Endothelial cell of umbilical vein (primary cell): ENCODE measurements around the gene EYS. TPM values are rescaled to one million over a fixed set of nuclear protein-coding genes. Genes with fewer than 3 reads are reported as not detected.

Experiments
- BruUV-seq: library from RNA; stranded (reverse); fragments of 400-500 nt; replicated peaks from 2 replicates; lab custom pipeline; 2021; lab: Mats Ljungman, UMichigan
- CTCF ChIA-PET: fragments of 300-600, 350-600 bp; sonication (Branson Sonifier 250); formaldehyde crosslinking; loops from one replicate; lab custom pipeline; 2021; ENCODE audit warnings: antibody characterized with exemption, inconsistent platforms; lab: Charles Lee
- POLR2A ChIA-PET: fragments of 300-600, 350-600 bp; sonication (Branson Sonifier 250); formaldehyde crosslinking; loops from one replicate; lab custom pipeline; 2021; ENCODE audit warnings: antibody characterized with exemption, inconsistent platforms; lab: Charles Lee
- DNase-seq: peaks from one replicate; pipeline ENCODE4 v3.0.0-alpha.2; 2011; ENCODE audit warnings: low read depth, low spot score
- FAIRE-seq: peaks from 2 replicates; lab custom pipeline; 2011; peaks lifted over from hg19 to GRCh38; lab: Jason Lieb, UNC
- H2AFZ ChIP-seq: 2 replicates; pipeline ENCODE4 v1.6.0; 2012; ENCODE audit warnings: low read depth, low read length, control low read depth, inconsistent platforms
- H3K27ac ChIP-seq: 2 replicates; pipeline ENCODE4 v1.5.1; 2011; ENCODE audit warnings: low read depth, mild to moderate bottlenecking, control low read depth, low read length, moderate library complexity; ENCODE audit not compliant: insufficient read depth
- H3K27me3 ChIP-seq, 2 experiments: 2 replicates each; pipeline versions ENCODE4 v1.6.0 to v1.6.1; 2011; ENCODE audit warnings: low read length in 2 of 2, mixed read lengths in 1 of 2; ENCODE audit not compliant: control insufficient read depth in 2 of 2, insufficient read depth in 2 of 2
- H3K36me3 ChIP-seq, 2 experiments: 2 replicates in 1 of 2; 3 replicates in 1 of 2; pipeline ENCODE4 v1.5.1; 2011; ENCODE audit warnings: low read length in 2 of 2, mild to moderate bottlenecking in 1 of 2, moderate library complexity in 1 of 2; ENCODE audit not compliant: control insufficient read depth in 2 of 2, insufficient read depth in 2 of 2; ENCODE audit errors: extremely low read depth in 1 of 2
- H3K4me1 ChIP-seq: 3 replicates; pipeline ENCODE4 v1.5.1; 2011; ENCODE audit warnings: mild to moderate bottlenecking, low read length; ENCODE audit not compliant: control insufficient read depth, insufficient read depth; ENCODE audit errors: extremely low read depth
- H3K4me2 ChIP-seq: 2 replicates; pipeline ENCODE4 v1.6.1; 2011; ENCODE audit warnings: low read length, control low read depth, mixed read lengths; ENCODE audit not compliant: insufficient read depth
- H3K4me3 ChIP-seq, 3 experiments: fragments of 200-600 bp in 1 of 3; sonication (generic), shearing (Covaris generic) in 1 of 3; replicated peaks in 1 of 3; 2 replicates each; pipeline ENCODE4 v1.5.1; 2011 to 2016; ENCODE audit warnings: control low read depth in 3 of 3, low read length in 3 of 3, mild to moderate bottlenecking in 2 of 3, inconsistent platforms in 1 of 3, low read depth in 1 of 3, moderate library complexity in 1 of 3; ENCODE audit not compliant: insufficient read depth in 1 of 3
- H3K79me2 ChIP-seq: 2 replicates; pipeline ENCODE4 v1.6.0; 2012; ENCODE audit warnings: low read length, inconsistent platforms; ENCODE audit not compliant: control insufficient read depth, insufficient read depth
- H3K9ac ChIP-seq: replicated peaks from 2 replicates; pipeline ENCODE3; 2011; ENCODE audit warnings: low read length, control low read depth; ENCODE audit not compliant: insufficient read depth; ENCODE audit errors: extremely low read depth
- H3K9me1 ChIP-seq: replicated peaks from 3 replicates; pipeline ENCODE4 v1.6.0; 2011; ENCODE audit warnings: mild to moderate bottlenecking, low read length; ENCODE audit not compliant: control insufficient read depth, insufficient read depth; ENCODE audit errors: extremely low read depth
- H3K9me3 ChIP-seq: replicated peaks from 2 replicates; pipeline ENCODE4 v1.5.1; 2012; ENCODE audit warnings: low read length, inconsistent platforms; ENCODE audit not compliant: control insufficient read depth, insufficient read depth
- H4K20me1 ChIP-seq: replicated peaks from 2 replicates; pipeline ENCODE3; 2011; ENCODE audit warnings: mild to moderate bottlenecking, low read length; ENCODE audit not compliant: control insufficient read depth, insufficient read depth; ENCODE audit errors: extremely low read depth
- EZH2 ChIP-seq: IDR thresholded peaks from 2 replicates; pipeline ENCODE4 v1.6.1; 2012; ENCODE audit warnings: borderline replicate concordance, low read depth, mild to moderate bottlenecking, moderate library complexity, low read length, inconsistent platforms; ENCODE audit not compliant: severe bottlenecking
- FOS ChIP-seq: IDR thresholded peaks from 2 replicates; pipeline ENCODE4 v1.6.1; 2011; ENCODE audit warnings: mild to moderate bottlenecking, low read length, moderate library complexity, borderline replicate concordance; ENCODE audit not compliant: insufficient read depth
- GATA2 ChIP-seq: IDR thresholded peaks from 2 replicates; pipeline ENCODE4 v1.7.0; 2011; ENCODE audit warnings: low read depth, mild to moderate bottlenecking, moderate library complexity, mixed read lengths, low read length; ENCODE audit not compliant: insufficient read length, insufficient read depth
- JUN ChIP-seq: IDR thresholded peaks from 2 replicates; pipeline ENCODE4 v1.6.1; 2011; ENCODE audit warnings: borderline replicate concordance, low read depth; ENCODE audit not compliant: insufficient read length, insufficient read depth
- MYC ChIP-seq: IDR thresholded peaks from one replicate; pipeline ENCODE4 v1.6.1; 2011; ENCODE audit warnings: mild to moderate bottlenecking, low read depth, low read length
- POLR2A ChIP-seq: IDR thresholded peaks from 2 replicates; pipeline ENCODE4 v1.6.1; 2012; ENCODE audit warnings: low read depth, mild to moderate bottlenecking, control low read depth, low read length
- POLR2AphosphoS5 ChIP-seq: IDR thresholded peaks from 2 replicates; pipeline ENCODE4 v1.6.1; 2012; ENCODE audit warnings: low read depth, mild to moderate bottlenecking, control low read depth, low read length, moderate library complexity; ENCODE audit not compliant: insufficient read depth
- dilution Hi-C: fragments of 300-500 bp; cut with MboI; formaldehyde crosslinking; loops from one replicate; pipeline ENCODE4 v1.15.0; 2019; ENCODE audit warnings: low sequenced_read_pairs; ENCODE audit not compliant: extremely low pct_ligation_motif_present
- intact Hi-C: fragments of 100-400 bp; cut with micrococcal nuclease; formaldehyde crosslinking; loops from one replicate; pipeline ENCODE4 v1.10.0; 2022
- polyA plus RNA-seq, 4 experiments: library from polyadenylated mRNA; depleted of rRNA in 3 of 4; stranded (reverse) in 3 of 4; unstranded in 1 of 4; fragments of >200 nt; gene quantifications; 2 replicates each; pipeline versions ENCODE4 v1.2.1 to v1.2.3, GENCODE V29; 2011 to 2012; ENCODE audit warnings: missing spikeins in 1 of 4
- total RNA-seq: library from RNA; stranded (reverse); gene quantifications from 2 replicates; pipeline ENCODE4 v1.2.3, GENCODE V29; 2021
- TF ChIP-seq, protein P1 (sequence below): IDR thresholded peaks from 2 replicates; pipeline ENCODE4 v1.6.1; 2011; ENCODE audit not compliant: insufficient read depth, insufficient read length

EYS gene
- total and polyA plus RNA-seq, 2 donors (not counting 3 experiments of a cell fraction or from before 2014, with no cell fraction given) = 0.01 to 0.27 TPM

DNA sequence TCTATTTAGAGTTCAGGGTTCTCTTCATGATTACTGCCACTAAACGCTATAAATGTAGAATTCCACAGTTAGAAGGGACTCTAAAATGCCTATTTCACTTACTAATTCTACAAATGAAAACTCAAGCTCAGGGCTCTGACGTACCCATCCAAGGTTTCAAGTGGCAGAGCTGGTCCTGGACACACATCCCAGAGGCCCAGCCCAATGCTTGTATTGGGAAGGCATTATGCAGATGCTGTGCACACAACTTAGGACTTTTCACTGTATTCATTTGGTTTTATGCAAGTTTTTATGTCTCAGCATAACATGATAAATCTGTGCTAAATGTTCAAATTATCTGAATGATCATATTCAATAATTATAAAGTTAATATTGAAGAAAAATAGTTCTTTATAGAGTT is 1761.0 kb downstream of the EYS start:
- no peak overlapping the region for H3K27ac ChIP-seq
- no peak overlapping the region for H2AFZ ChIP-seq
- ChIA-PET CTCF (no interaction called here), POLR2A (no interaction called here)
- no peaks in the 10 kb centered on the region for H3K79me2 ChIP-seq
- intact Hi-C loops (no loop called here), dilution Hi-C loops (no loop called here)
- H3K4me1 ChIP-seq = no peaks in the 10 kb centered on the region
- H3K9me3 ChIP-seq = no peaks in the 10 kb centered on the region
- H3K9ac ChIP-seq = no peak overlapping the region
- no peaks in the 10 kb centered on the region for H3K27me3 ChIP-seq
- no peaks in the 10 kb centered on the region for H3K36me3 ChIP-seq
- BruUV-seq = no TSS peak
- FAIRE-seq (no peak), DNase-seq (no peak)
- no peaks in the 10 kb centered on the region for H3K9me1 ChIP-seq
- H3K4me3 ChIP-seq = no peak overlapping the region
- H3K4me2 ChIP-seq = no peak overlapping the region
- TF ChIP-seq JUN (no peak), GATA2 (no peak), POLR2AphosphoS5 (no peak), POLR2A (no peak), EZH2 (no peak), FOS (no peak), MYC (no peak)
- TF ChIP-seq, protein P1, sequence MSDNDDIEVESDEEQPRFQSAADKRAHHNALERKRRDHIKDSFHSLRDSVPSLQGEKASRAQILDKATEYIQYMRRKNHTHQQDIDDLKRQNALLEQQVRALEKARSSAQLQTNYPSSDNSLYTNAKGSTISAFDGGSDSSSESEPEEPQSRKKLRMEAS = no peak
- H4K20me1 ChIP-seq = no peaks in the 10 kb centered on the region

DNA sequence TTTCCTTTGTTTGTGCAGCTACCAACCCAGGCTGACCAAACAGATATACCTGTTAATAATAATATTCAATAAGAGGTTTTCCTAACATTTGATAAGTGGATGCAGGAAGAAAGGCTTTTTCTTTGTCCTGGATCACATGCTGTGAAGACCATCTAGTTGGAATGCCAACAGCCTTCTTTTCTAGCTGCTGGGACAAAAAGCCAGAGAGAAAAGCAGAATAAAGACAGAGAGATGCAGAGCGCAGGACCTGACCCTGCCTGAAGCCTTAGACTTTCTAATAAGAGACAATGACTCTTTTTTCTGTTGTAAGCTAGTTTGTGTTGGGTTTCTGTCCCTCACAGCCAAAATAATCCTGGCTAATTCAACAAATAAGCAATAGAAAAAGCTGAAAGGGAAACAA is 1763.2 kb downstream of the EYS start:
- no peak overlapping the region for H3K9ac ChIP-seq
- no peak overlapping the region for H2AFZ ChIP-seq
- no peak for TF ChIP-seq MYC
- TF ChIP-seq POLR2A = no peak
- H3K27ac ChIP-seq = no peak overlapping the region
- H3K4me1 ChIP-seq = no peaks in the 10 kb centered on the region
- DNase-seq = no peak
- H3K27me3 ChIP-seq = no peaks in the 10 kb centered on the region
- no peaks in the 10 kb centered on the region for H3K9me1 ChIP-seq
- no peak overlapping the region for H3K4me3 ChIP-seq
- H4K20me1 ChIP-seq = no peaks in the 10 kb centered on the region
- H3K79me2 ChIP-seq = no peaks in the 10 kb centered on the region
- no peaks in the 10 kb centered on the region for H3K36me3 ChIP-seq
- dilution Hi-C loops = no loop called here
- no peak overlapping the region for H3K4me2 ChIP-seq
- intact Hi-C loops = no loop called here
- CTCF ChIA-PET = interaction anchor here (0.8 kb wide), 1 partner anchor 16 kb away, joined by 3 read pairs; no protein-coding TSS in a partner anchor
- no TSS peak for BruUV-seq
- POLR2A ChIA-PET = no interaction called here
- no peaks in the 10 kb centered on the region for H3K9me3 ChIP-seq
- no peak for FAIRE-seq
